GM10266 (cell line): ENCODE results near the gene IQGAP2.
A peak's percentile ranks its signal among the peaks of the same experiment; 100 is the strongest.

ENCODE experiments used
- DNase-seq: peaks from one replicate; pipeline ENCODE4 v3.0.0; 2012; ENCODE audit errors: extremely low spot score
- TF ChIP-seq, protein P1 (sequence below): IDR thresholded peaks from 2 replicates; pipeline ENCODE4 v1.5.1; 2012; ENCODE audit warnings: mild to moderate bottlenecking, low read depth; ENCODE audit not compliant: control insufficient read depth, insufficient read depth; ENCODE audit errors: missing control alignments

The IQGAP2 gene

DNA sequence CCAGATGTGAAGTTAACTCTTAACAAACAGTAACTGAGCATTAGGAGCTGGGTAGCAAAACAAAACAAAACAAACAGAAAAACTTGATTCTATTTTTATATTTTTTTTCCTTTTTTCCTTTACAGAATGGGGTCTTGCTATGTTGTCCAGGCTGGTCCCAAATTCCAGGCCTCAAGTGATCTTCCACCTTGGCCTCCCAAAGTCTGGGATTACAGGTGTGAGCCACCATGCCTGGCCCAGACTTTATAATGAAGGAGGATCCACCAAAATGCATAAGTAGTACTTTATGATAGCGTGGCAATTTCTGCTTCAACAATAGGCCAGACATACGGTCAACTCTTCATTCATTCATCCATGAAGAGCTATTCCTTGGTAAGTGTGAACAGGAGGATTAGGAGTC lies 5.9 kb upstream of the IQGAP2 start:
- DNase-seq: no peak
- TF ChIP-seq, protein P1, sequence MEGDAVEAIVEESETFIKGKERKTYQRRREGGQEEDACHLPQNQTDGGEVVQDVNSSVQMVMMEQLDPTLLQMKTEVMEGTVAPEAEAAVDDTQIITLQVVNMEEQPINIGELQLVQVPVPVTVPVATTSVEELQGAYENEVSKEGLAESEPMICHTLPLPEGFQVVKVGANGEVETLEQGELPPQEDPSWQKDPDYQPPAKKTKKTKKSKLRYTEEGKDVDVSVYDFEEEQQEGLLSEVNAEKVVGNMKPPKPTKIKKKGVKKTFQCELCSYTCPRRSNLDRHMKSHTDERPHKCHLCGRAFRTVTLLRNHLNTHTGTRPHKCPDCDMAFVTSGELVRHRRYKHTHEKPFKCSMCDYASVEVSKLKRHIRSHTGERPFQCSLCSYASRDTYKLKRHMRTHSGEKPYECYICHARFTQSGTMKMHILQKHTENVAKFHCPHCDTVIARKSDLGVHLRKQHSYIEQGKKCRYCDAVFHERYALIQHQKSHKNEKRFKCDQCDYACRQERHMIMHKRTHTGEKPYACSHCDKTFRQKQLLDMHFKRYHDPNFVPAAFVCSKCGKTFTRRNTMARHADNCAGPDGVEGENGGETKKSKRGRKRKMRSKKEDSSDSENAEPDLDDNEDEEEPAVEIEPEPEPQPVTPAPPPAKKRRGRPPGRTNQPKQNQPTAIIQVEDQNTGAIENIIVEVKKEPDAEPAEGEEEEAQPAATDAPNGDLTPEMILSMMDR: no peak

DNA sequence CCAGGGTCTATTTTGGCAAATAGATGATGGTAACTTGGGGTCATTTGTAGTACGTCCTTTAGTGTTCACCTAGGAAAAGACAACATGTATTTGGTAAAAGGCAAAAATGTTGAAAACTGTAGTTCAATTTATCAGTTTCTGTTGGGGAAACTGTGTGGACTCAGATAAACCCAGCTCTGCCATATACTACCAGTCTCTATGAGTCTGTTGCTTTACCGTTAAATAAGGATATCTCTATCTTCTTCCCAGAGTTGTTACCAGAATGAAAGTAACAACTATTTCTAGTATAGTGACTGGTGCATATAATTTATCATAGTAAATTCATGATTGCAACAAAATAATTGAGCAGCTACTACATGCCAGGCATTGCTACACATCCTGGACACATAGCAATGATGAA lies 3.8 kb upstream of the IQGAP2 start:
- TF ChIP-seq, protein P1: no peak
- DNase-seq: no peak

DNA sequence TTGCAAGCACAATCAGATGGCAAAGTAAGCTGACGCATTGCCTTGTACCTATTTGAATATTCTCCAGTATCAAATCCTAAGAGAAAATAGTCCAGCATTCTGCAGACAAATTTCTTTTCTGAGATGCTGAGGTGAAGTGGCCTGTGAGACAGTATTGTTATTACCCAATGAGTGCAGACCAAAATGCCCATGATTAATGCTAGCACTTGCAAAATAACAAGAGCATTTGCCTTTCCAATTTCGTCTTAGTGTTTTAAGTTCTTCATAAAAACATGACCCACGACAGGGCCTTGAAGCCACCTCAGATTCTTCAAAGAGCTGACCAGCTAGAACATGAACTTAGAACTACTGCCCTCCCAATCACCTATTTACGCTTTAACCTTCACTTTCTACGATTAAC lies 2.6 kb upstream of the IQGAP2 start:
- TF ChIP-seq, protein P1: no peak

GRCh38 chr5:76401801-76402250 lies 1.3 kb upstream of the IQGAP2 start:
- TF ChIP-seq, protein P1: no peak
- no peak for DNase-seq

More for the DNA sequence above, 2.6 kb upstream of the IQGAP2 start:
- no peak for DNase-seq

DNA sequence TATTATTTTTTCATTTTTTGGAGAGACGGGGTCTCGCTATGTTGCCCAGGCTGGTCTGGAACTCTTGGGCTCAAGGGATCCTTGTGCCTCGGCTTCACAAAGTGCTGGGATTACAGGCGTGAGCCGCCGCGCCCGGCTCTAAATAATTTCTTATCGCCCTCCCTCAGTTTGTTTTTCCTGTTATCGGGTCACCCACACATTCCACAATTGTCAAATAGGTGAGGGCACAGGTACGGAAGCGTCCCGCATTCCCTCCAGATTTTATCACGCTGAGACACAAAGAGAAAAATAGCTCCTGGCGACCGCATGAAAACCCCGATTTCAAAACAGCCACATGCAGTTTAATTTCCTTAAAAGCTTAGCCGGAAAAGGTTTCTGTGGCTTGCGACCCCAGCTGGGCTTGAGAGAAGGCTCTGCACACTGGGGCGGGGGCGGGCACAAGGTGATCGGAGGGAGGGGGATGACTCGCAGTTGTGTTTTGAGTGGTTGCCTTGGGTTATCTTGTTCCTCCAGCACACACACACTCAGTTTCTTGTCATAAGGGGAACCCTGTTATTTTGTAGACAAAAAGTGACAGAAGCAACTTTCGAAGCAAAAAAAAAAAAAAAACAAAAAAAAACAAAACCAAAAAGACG lies 717 bp upstream of the IQGAP2 start:
- TF ChIP-seq, protein P1: no peak
- peak; percentile 84 for DNase-seq

DNA sequence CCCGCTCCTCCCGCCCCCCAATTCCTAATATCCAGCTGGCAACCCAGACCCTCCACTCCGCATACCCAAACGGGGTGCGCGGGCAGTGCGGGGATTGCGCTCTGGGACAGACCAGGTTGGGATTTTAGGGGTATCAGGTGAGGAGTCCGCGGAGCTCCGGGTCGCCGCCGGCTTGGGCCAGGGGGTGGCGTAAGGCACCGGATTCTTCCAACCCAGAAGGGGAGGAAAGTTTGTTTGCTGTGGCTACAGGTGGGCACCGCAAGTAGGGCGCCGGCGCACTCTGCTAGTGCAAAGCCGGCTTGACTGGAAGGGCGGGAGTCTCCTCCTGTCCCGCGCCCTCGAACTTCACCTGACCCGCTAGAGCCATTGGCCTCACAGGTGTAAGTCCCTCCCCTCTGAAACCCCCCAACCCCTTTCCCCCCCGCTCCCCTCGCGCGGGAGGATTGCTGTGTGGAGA lies 709 bp downstream of the IQGAP2 start:
- DNase-seq: peak; percentile 45
- TF ChIP-seq, protein P1: peak; percentile 44
